K562 (cell line): ENCODE results near the gene INSR. TPM values are rescaled to one million over a fixed set of nuclear protein-coding genes. Genes with fewer than 3 reads are reported as not detected.

Experiments
- ATAC-seq: fragments of 200-7000 bp; cut with Tn5 transposase; 3 replicates; pipeline ENCODE4 v1.9.1; 2020; ENCODE audit warnings: moderate library complexity
- BruUV-seq: library from RNA; stranded (reverse); fragments of 400-500 nt; replicated peaks from 2 replicates; lab custom pipeline; 2021; lab: Mats Ljungman, UMichigan
- CTCF ChIA-PET: fragments of 300-600 bp; formaldehyde crosslinking; extraction: SDS; loops from one replicate; lab custom pipeline; 2021; ENCODE audit warnings: low intra/inter-chr PET ratio; lab: Yijun Ruan, JAX
- POLR2A ChIA-PET: fragments of 300-600, 350-650 bp; sonication (Branson Sonifier 250); formaldehyde crosslinking; extraction: SDS; loops from one replicate; lab custom pipeline; 2021; ENCODE audit warnings: antibody characterized with exemption, inconsistent platforms; lab: Yijun Ruan, JAX
- DNase-seq, 4 experiments: peaks; one replicate each; pipeline versions ENCODE4 v3.0.0 to v3.0.0-alpha.2; 2011 to 2018; ENCODE audit warnings: low spot score in 3 of 4, mixed read lengths in 3 of 4; ENCODE audit errors: extremely low read depth in 1 of 4
- FAIRE-seq: peaks from 2 replicates; lab custom pipeline; 2011; peaks lifted over from hg19 to GRCh38; lab: Jason Lieb, UNC
- H2AFZ ChIP-seq: 2 replicates; pipeline ENCODE4 v1.6.0; 2011; ENCODE audit warnings: low read depth, low read length, control low read depth, inconsistent platforms
- H3K27ac ChIP-seq: fragments of 200-600 bp; 3 replicates; pipeline ENCODE4 v1.8.0; 2011; ENCODE audit warnings: low read depth, mild to moderate bottlenecking, control low read depth, inconsistent platforms, low read length, moderate library complexity, mixed read lengths; ENCODE audit errors: extremely low read depth
- H3K27me3 ChIP-seq, 2 experiments: fragments of 300-600 bp in 1 of 2; 2 replicates in 1 of 2; 3 replicates in 1 of 2; pipeline versions ENCODE4 v1.6.0 to v1.8.0; 2011; ENCODE audit warnings: inconsistent platforms in 2 of 2, low read length in 2 of 2, mild to moderate bottlenecking in 1 of 2, mixed read lengths in 1 of 2, moderate library complexity in 1 of 2; ENCODE audit not compliant: control insufficient read depth in 2 of 2, insufficient read depth in 2 of 2
- H3K36me3 ChIP-seq: fragments of 300-600 bp; 3 replicates; pipeline ENCODE4 v1.8.0; 2011; ENCODE audit warnings: mild to moderate bottlenecking, low read length, inconsistent platforms; ENCODE audit not compliant: control insufficient read depth, insufficient read depth
- H3K4me1 ChIP-seq, 2 experiments: fragments of 200-600 bp in 1 of 2; replicated peaks in 1 of 2; 2 replicates in 1 of 2; 3 replicates in 1 of 2; pipeline versions ENCODE4 v1.5.1 to v1.8.0; 2011; ENCODE audit warnings: inconsistent platforms in 2 of 2, low read length in 2 of 2, mild to moderate bottlenecking in 1 of 2, mixed read lengths in 1 of 2, moderate library complexity in 1 of 2; ENCODE audit not compliant: control insufficient read depth in 2 of 2, insufficient read depth in 2 of 2
- H3K4me2 ChIP-seq: 2 replicates; pipeline ENCODE4 v1.6.1; 2011; ENCODE audit warnings: low read length, control low read depth, inconsistent platforms, mixed read lengths; ENCODE audit not compliant: insufficient read depth
- H3K4me3 ChIP-seq: fragments of 200-600 bp; sonication (generic), shearing (Covaris generic); 2 replicates; pipeline ENCODE4 v1.5.1; 2016; ENCODE audit warnings: control low read depth, inconsistent platforms
- H3K79me2 ChIP-seq: fragments of 200-600 bp; 3 replicates; pipeline ENCODE4 v1.8.0; 2011; ENCODE audit warnings: low read length, inconsistent platforms; ENCODE audit not compliant: control insufficient read depth, insufficient read depth
- H3K9ac ChIP-seq, 2 experiments: 2 replicates each; pipeline versions ENCODE4 v1.6.0 to v1.6.1; 2011; ENCODE audit warnings: low read depth in 2 of 2, low read length in 2 of 2, control low read depth in 1 of 2, inconsistent platforms in 1 of 2, mild to moderate bottlenecking in 1 of 2, mixed read lengths in 1 of 2; ENCODE audit not compliant: insufficient read depth in 1 of 2
- H3K9me1 ChIP-seq: one replicate; pipeline ENCODE4 v1.6.0; 2011; ENCODE audit warnings: inconsistent platforms, mild to moderate bottlenecking, low read length, moderate library complexity; ENCODE audit not compliant: control insufficient read depth, insufficient read depth
- H3K9me3 ChIP-seq: replicated peaks from 2 replicates; pipeline ENCODE4 v1.5.1; 2011; ENCODE audit warnings: low read depth, low read length, inconsistent platforms; ENCODE audit not compliant: control insufficient read depth, insufficient read depth
- H4K20me1 ChIP-seq: replicated peaks from 2 replicates; pipeline ENCODE4 v1.6.1; 2011; ENCODE audit warnings: low read length, inconsistent platforms, mixed read lengths; ENCODE audit not compliant: control insufficient read depth, insufficient read depth
- BHLHE40 ChIP-seq: IDR thresholded peaks from 2 replicates; pipeline ENCODE4 v1.6.1; 2011; ENCODE audit warnings: low read length, improper control_type of control experiment
- DPF2 ChIP-seq: fragments of 450-650 bp; IDR thresholded peaks from 2 replicates; pipeline ENCODE4 v1.6.1; 2016
- ETV5 ChIP-seq: sonication (generic); formaldehyde crosslinking; IDR thresholded peaks from 2 replicates; pipeline ENCODE4 v1.4.0; 2020; ENCODE audit warnings: low read depth, mild to moderate bottlenecking, missing genetic modification reagents
- FOS ChIP-seq: IDR thresholded peaks from 3 replicates; pipeline ENCODE4 v1.6.1; 2011; ENCODE audit not compliant: insufficient read length; ENCODE audit errors: extremely low read depth
- GABPB1 ChIP-seq: sonication (generic); formaldehyde crosslinking; IDR thresholded peaks from 2 replicates; pipeline ENCODE4 v1.8.0; 2022; ENCODE audit warnings: mild to moderate bottlenecking, missing genetic modification reagents
- ILF3 ChIP-seq: fragments of 450-650 bp; IDR thresholded peaks from 2 replicates; pipeline ENCODE4 v1.6.1; 2018; ENCODE audit warnings: antibody characterized with exemption, mild to moderate bottlenecking, moderate library complexity, borderline replicate concordance
- NRF1 ChIP-seq, 2 experiments: fragments of 450-650 bp; IDR thresholded peaks in 1 of 2; conservative IDR thresholded peaks in 1 of 2; 2 replicates each; pipeline ENCODE4 v1.6.1; 2014; ENCODE audit warnings: mild to moderate bottlenecking in 2 of 2
- POLR3G ChIP-seq: IDR thresholded peaks from 2 replicates; pipeline ENCODE4 v1.6.1; 2011; ENCODE audit not compliant: insufficient read length, insufficient replicate concordance; ENCODE audit errors: extremely low read depth
- RFX7 ChIP-seq: fragments of 250-450 bp; sonication (Bioruptor Pico); IDR thresholded peaks from 2 replicates; pipeline ENCODE4 v1.5.1; 2021; ENCODE audit warnings: mild to moderate bottlenecking
- SRF ChIP-seq, 2 experiments: fragments of 250-450, 450-650 bp in 1 of 2; sonication (Bioruptor Pico) in 1 of 2; sonication (generic) in 1 of 2; formaldehyde crosslinking; IDR thresholded peaks; 2 replicates each; pipeline versions ENCODE4 v1.5.0 to v1.5.1; 2020 to 2022; ENCODE audit warnings: mild to moderate bottlenecking in 1 of 2, missing genetic modification reagents in 1 of 2
- STAT5A ChIP-seq: IDR thresholded peaks from 2 replicates; pipeline ENCODE4 v1.6.1; 2012; ENCODE audit warnings: low read length, inconsistent platforms, borderline replicate concordance
- TAF1 ChIP-seq: IDR thresholded peaks from 2 replicates; pipeline ENCODE4 v1.6.1; 2011; ENCODE audit warnings: mild to moderate bottlenecking, low read length, moderate library complexity; ENCODE audit not compliant: insufficient read depth, control insufficient read depth, severe bottlenecking; ENCODE audit errors: extremely low read depth
- USF1 ChIP-seq: sonication (generic); formaldehyde crosslinking; IDR thresholded peaks from 2 replicates; pipeline ENCODE4 v1.9.0; 2022; ENCODE audit warnings: mild to moderate bottlenecking, missing genetic modification reagents
- ZNF696 ChIP-seq: fragments of 250-450 bp; sonication (Bioruptor Pico); conservative IDR thresholded peaks from 2 replicates; pipeline ENCODE4 v1.4.0; 2020; ENCODE audit warnings: mild to moderate bottlenecking, moderate library complexity
- ZNF77 ChIP-seq: fragments of 250-450 bp; sonication (Bioruptor Pico); IDR thresholded peaks from 2 replicates; pipeline ENCODE4 v1.5.0; 2020
- WGBS: fragments of 100-300 bp; shearing (Covaris generic); methylation state at CpG from one replicate; pipeline ENCODE4 v1.1.6; 2016; ENCODE audit warnings: low coverage, mixed read lengths; ENCODE audit not compliant: insufficient coverage; ENCODE audit errors: missing lambda C conversion rate; 5-methylcytosine and 5-hydroxymethylcytosine counted together
- in situ Hi-C: fragments of 300-500 bp; cut with MboI; formaldehyde crosslinking; loops from 4 replicates; pipeline ENCODE4 v1.15.0; 2018; ENCODE audit warnings: inconsistent platforms, mixed read lengths
- intact Hi-C: fragments of 100-400 bp; cut with micrococcal nuclease; formaldehyde crosslinking; loops from 2 replicates; pipeline ENCODE4 v1.14.2; 2022
- polyA plus RNA-seq, 8 experiments: library from polyadenylated mRNA; depleted of rRNA in 4 of 8; stranded (reverse) in 5 of 8; unstranded in 3 of 8; fragments of >200 nt; fragmentation: Nextera tagmentation in 2 of 8; fragmentation: Illumina TruSeq in 1 of 8; extraction: Ambion mirVana in 2 of 8; extraction: Trizol in 1 of 8; gene quantifications; 2 replicates each; pipeline versions ENCODE4 v1.2.1 to v1.2.3, GENCODE V29; 2011 to 2014; ENCODE audit warnings: inconsistent platforms in 1 of 8, missing spikeins in 1 of 8
- total RNA-seq, 7 experiments: library from RNA; depleted of rRNA in 6 of 7; stranded (reverse); fragments of >200 nt in 6 of 7; fragmentation: Illumina TruSeq in 2 of 7; extraction: Trizol in 2 of 7; gene quantifications; 2 replicates each; pipeline versions ENCODE4 v1.2.1 to v1.2.3, GENCODE V29; 2011 to 2021; ENCODE audit warnings: low replicate concordance in 1 of 7
- TF ChIP-seq, protein P1 (sequence below), 3 experiments: fragments of 200-800 bp in 1 of 3; fragments of 250-450 bp in 1 of 3; fragments of 450-650 bp in 1 of 3; sonication (Bioruptor Pico) in 1 of 3; sonication (Bioruptor generic) in 1 of 3; formaldehyde crosslinking in 1 of 3; IDR thresholded peaks; 2 replicates each; pipeline versions ENCODE4 v1.6.1 to v1.8.0; 2016 to 2022; ENCODE audit warnings: mild to moderate bottlenecking in 2 of 3, missing genetic modification characterization in 2 of 3, missing compliant biosample characterization in 1 of 3, moderate library complexity in 1 of 3
- TF ChIP-seq, protein P2 (sequence below): fragments of 450-650 bp; formaldehyde crosslinking; IDR thresholded peaks from 2 replicates; pipeline ENCODE4 v1.4.0; 2022; ENCODE audit warnings: missing genetic modification characterization

The INSR gene
- total and polyA plus RNA-seq, 9 of the 15 experiments (the other 6 are each of a cell fraction or from before 2014, with no cell fraction given), result 0.04 to 0.88 (median 0.41) TPM

GRCh38 chr19:7238051-7238450, 56.2 kb downstream of the INSR start (continued):
- no peak for TF ChIP-seq POLR3G
- TF ChIP-seq, protein P1, sequence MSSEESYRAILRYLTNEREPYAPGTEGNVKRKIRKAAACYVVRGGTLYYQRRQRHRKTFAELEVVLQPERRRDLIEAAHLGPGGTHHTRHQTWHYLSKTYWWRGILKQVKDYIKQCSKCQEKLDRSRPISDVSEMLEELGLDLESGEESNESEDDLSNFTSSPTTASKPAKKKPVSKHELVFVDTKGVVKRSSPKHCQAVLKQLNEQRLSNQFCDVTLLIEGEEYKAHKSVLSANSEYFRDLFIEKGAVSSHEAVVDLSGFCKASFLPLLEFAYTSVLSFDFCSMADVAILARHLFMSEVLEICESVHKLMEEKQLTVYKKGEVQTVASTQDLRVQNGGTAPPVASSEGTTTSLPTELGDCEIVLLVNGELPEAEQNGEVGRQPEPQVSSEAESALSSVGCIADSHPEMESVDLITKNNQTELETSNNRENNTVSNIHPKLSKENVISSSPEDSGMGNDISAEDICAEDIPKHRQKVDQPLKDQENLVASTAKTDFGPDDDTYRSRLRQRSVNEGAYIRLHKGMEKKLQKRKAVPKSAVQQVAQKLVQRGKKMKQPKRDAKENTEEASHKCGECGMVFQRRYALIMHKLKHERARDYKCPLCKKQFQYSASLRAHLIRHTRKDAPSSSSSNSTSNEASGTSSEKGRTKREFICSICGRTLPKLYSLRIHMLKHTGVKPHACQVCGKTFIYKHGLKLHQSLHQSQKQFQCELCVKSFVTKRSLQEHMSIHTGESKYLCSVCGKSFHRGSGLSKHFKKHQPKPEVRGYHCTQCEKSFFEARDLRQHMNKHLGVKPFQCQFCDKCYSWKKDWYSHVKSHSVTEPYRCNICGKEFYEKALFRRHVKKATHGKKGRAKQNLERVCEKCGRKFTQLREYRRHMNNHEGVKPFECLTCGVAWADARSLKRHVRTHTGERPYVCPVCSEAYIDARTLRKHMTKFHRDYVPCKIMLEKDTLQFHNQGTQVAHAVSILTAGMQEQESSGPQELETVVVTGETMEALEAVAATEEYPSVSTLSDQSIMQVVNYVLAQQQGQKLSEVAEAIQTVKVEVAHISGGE (CRISPR knock-in tag; IDR thresholded peaks at IDR 0.05), result no peak
- no peak for TF ChIP-seq ZNF696 (CRISPR knock-in tag)
- no peak for TF ChIP-seq TAF1
- no peak for TF ChIP-seq STAT5A

- Histone ChIP-seq H3K27ac (no peak overlapping the region), H3K79me2 (no peaks in the 10 kb centered on the region), H3K4me3 (no peak overlapping the region), H3K9me3 (peaks cover 5% of the 10 kb centered on the region; the same call in 1 of the 2 replicates), H3K9me1 (no peaks in the 10 kb centered on the region), H3K36me3 (no peaks in the 10 kb centered on the region), H3K9ac (no peak overlapping the region), H3K4me2 (no peak overlapping the region), H3K27me3 (peaks cover 0 to 8% of the 10 kb centered on the region in 2 experiments; a peak in 1 of 5 replicates), H4K20me1 (no peaks in the 10 kb centered on the region), H2AFZ (no peak overlapping the region), H3K4me1 (no peaks in the 10 kb centered on the region)
- POLR2A ChIA-PET, result interaction anchor here (0.6 kb wide), 1 partner anchor 141 kb away, joined by 3 read pairs; no protein-coding TSS in a partner anchor
- DNase-seq, result no peak
- intact Hi-C loops (no loop called here), in situ Hi-C loops (no loop called here)
- 0% methylated on average over 4 of the region's 5 CpGs for WGBS
- no peak for TF ChIP-seq RFX7 (CRISPR knock-in tag)
- no peak for TF ChIP-seq USF1 (CRISPR knock-in tag)
- TF ChIP-seq FOS, result no peak
- no peak for TF ChIP-seq BHLHE40
- TF ChIP-seq GABPB1, result no peak
- TF ChIP-seq NRF1 (conservative IDR thresholded peaks at IDR 0.05 in 1 of 2, IDR thresholded peaks at IDR 0.05 in 1 of 2), result no peak
- TF ChIP-seq, protein P2, sequence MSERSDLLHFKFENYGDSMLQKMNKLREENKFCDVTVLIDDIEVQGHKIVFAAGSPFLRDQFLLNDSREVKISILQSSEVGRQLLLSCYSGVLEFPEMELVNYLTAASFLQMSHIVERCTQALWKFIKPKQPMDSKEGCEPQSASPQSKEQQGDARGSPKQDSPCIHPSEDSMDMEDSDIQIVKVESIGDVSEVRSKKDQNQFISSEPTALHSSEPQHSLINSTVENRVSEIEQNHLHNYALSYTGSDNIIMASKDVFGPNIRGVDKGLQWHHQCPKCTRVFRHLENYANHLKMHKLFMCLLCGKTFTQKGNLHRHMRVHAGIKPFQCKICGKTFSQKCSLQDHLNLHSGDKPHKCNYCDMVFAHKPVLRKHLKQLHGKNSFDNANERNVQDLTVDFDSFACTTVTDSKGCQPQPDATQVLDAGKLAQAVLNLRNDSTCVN (CRISPR knock-in tag), result no peak
- no peak for TF ChIP-seq SRF (CRISPR knock-in tag; IDR thresholded peaks at IDR 0.05)
- TF ChIP-seq ILF3, result no peak
- no peak for TF ChIP-seq DPF2
- no peak for TF ChIP-seq ETV5 (CRISPR knock-in tag)
- TF ChIP-seq ZNF77 (CRISPR knock-in tag), result no peak
- no peak for FAIRE-seq
- no TSS peak for BruUV-seq
- ATAC-seq, result no peak
- CTCF ChIA-PET, result no interaction called here
Observed at GRCh38 chr19:7236153-7236552, 58.1 kb downstream of the INSR start.
